Fibroblast of pulmonary artery (primary cell): ENCODE measurements around the gene LEUTX.

Source experiments
- DNase-seq: peaks from one replicate; pipeline ENCODE4 v3.0.0-alpha.2; 2010; ENCODE audit warnings: low read depth
- H3K4me3 ChIP-seq: replicated peaks from 2 replicates; pipeline ENCODE4 v1.5.1; 2011; ENCODE audit warnings: low read depth, mild to moderate bottlenecking, control low read depth, low read length, moderate library complexity
- CTCF ChIP-seq: IDR thresholded peaks from 2 replicates; pipeline ENCODE4 v1.5.1; 2011; ENCODE audit warnings: mild to moderate bottlenecking, control low read depth, low read length, inconsistent platforms; ENCODE audit errors: missing control alignments

LEUTX gene

DNA sequence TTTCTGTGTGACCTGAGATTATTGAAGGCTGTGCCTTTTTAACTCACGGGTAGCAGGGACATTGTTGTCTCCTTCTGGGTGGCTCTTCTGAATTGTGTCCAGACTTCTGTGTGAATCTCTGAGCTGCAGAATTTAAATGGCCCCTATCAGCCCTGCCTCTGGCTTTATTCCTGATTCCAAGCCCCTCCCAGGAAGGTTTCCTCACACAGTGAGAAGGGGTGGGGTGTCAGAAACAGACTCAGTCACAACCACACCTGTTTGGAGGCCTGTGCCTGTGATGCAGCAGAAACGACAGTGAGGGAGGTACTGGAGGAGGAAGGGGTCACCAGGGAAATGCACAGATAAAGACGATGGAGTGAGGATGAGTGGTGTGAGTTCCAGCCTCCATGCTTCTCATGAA, 40.8 kb upstream of the LEUTX start, which contains the start of gene CLC:
Gene CLC, minus strand, starts transcription at position 139 of the 400 bp plus-strand sequence. Its CDS starts 77 bp downstream, at position 62.
- DNase-seq, result no peak
- H3K4me3 ChIP-seq, result no peak within 1 kb of the TSS
- no peak for TF ChIP-seq CTCF

DNA sequence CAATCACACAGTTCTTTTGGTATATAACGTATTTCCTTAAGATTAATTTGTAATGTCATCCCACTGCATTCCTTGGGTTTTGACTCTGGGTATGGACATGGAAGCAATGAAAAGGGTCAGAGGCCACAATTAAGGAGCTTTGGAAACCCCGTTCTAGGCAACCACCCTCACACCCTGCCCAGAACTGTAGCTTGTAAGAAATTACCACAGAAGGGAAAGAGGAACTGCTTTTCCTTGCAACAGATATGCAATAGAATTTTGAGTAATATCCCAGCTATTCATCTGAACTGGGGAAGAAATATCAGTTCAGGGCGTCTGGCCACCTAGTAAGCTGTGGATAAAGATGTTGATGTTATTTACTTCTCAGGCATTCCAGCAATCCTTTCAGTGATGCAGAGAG, 39.8 kb upstream of the LEUTX start:
- no peak overlapping the region for H3K4me3 ChIP-seq
- DNase-seq, result no peak
- TF ChIP-seq CTCF, result no peak

DNA sequence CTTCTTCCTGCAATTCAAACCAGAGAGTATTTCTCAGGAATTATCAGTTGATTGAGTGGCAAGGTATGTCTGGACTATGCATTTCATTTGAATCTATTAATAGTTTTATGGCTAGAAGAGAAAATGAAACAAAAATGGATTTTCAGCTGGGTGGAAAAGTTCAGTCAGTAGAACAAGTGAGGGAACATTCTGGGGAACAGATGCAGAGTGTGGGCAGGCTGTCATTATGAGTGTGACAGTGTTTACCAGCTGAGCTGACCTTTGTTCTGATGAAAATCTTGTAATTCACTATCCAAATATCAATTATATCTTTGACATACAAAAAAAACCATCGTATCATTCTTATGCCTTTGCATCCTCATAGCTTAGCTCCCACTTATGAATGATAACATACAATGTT, 38.3 kb upstream of the LEUTX start:
- no peak for DNase-seq

GRCh38 chr19:39745643-39746042, 33.0 kb upstream of the LEUTX start:
- H3K4me3 ChIP-seq, result no peak overlapping the region
- no peak for DNase-seq
- TF ChIP-seq CTCF, result no peak

More for the DNA sequence above, 38.3 kb upstream of the LEUTX start:
- no peak overlapping the region for H3K4me3 ChIP-seq
- TF ChIP-seq CTCF, result no peak

- no peak overlapping the region for H3K4me3 ChIP-seq
- no peak for TF ChIP-seq CTCF
- no peak for DNase-seq
Observed at GRCh38 chr19:39746836-39747529, 31.7 kb upstream of the LEUTX start.

GRCh38 chr19:39749981-39750380, 28.7 kb upstream of the LEUTX start:
- no peak overlapping the region for H3K4me3 ChIP-seq
- TF ChIP-seq CTCF, result no peak
- DNase-seq, result no peak

GRCh38 chr19:39752390-39752789, 26.3 kb upstream of the LEUTX start:
- H3K4me3 ChIP-seq, result no peak overlapping the region
- no peak for TF ChIP-seq CTCF
- DNase-seq, result no peak
